Endothelial cell (in vitro differentiated cells): Measurements from ENCODE around the gene PHLDA1. TPM values are rescaled to one million over a fixed set of nuclear protein-coding genes. Genes with fewer than 3 reads are reported as not detected.

ENCODE experiments used
- DNase-seq: peaks from one replicate; pipeline ENCODE4 v3.0.0; 2021; ENCODE audit warnings: low spot score
- H3K27ac Mint-ChIP-seq: one replicate; pipeline ENCODE4 v1.8.0; 2021; ENCODE audit warnings: mixed read lengths, inconsistent platforms; ENCODE audit not compliant: unreplicated experiment
- H3K27me3 Mint-ChIP-seq: one replicate; pipeline ENCODE4 v1.8.0; 2021; ENCODE audit warnings: mild to moderate bottlenecking, moderate library complexity, mixed read lengths, inconsistent platforms; ENCODE audit not compliant: unreplicated experiment
- H3K36me3 Mint-ChIP-seq: one replicate; pipeline ENCODE4 v1.8.0; 2021; ENCODE audit warnings: mild to moderate bottlenecking, low read depth, mixed read lengths, inconsistent platforms; ENCODE audit not compliant: unreplicated experiment
- H3K4me1 Mint-ChIP-seq: one replicate; pipeline ENCODE4 v1.8.0; 2021; ENCODE audit warnings: mild to moderate bottlenecking, mixed read lengths, inconsistent platforms; ENCODE audit not compliant: unreplicated experiment
- H3K4me3 Mint-ChIP-seq: one replicate; pipeline ENCODE4 v1.8.0; 2021; ENCODE audit warnings: mild to moderate bottlenecking, mixed read lengths, inconsistent platforms; ENCODE audit not compliant: unreplicated experiment
- H3K9me3 Mint-ChIP-seq: one replicate; pipeline ENCODE4 v1.8.0; 2021; ENCODE audit warnings: mixed read lengths, inconsistent platforms; ENCODE audit not compliant: unreplicated experiment
- CTCF ChIP-seq: fragments of 200-600 bp; sonication (generic); IDR thresholded peaks from one replicate; pipeline ENCODE4 v1.5.0; 2021; ENCODE audit warnings: antibody characterized with exemption; ENCODE audit not compliant: unreplicated experiment
- total RNA-seq: library from RNA; stranded (reverse); fragmentation: NEBNext Ultra II Directional; extraction: Animal tissue kit (Norgen Biotek cat#: 25700); gene quantifications from one replicate; pipeline ENCODE4 v1.2.1, GENCODE V29; 2021; ENCODE audit not compliant: unreplicated experiment

The PHLDA1 gene
- total RNA-seq, 1 donor from 2014 or later: 50.3 TPM

DNA sequence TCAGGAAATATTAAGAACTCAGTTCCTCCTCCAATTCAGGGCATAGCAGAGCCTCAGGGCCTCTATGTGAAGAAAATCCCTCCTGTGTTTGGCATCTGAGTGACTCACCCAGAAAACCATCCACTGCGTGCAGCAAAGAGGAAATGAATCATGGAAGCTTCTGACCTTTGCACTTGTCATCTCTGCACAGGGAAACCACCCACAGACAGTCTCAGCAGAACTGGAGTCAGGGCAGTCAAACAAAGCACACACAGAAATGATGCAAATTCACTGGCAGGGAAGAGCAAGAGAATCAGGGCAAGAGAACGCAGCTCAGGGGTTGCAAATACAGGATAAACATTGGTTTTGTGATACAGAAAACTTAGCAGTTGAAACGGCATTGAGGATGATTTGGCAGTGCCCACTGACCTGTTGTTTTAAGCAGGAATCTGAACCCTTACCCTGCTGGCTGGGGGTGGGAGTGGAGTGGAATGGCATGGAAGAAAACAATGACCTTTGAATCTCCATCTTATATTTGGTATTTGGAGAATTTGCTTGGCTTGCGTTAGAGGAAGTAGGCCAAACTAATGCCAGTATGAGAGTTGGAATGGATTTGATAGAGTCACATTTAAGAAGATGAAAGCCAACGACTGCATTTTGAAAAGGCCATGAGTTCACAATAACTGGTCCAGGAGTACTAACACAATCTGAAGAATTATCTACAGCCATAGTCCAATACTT lies 53.5 kb downstream of the PHLDA1 start:
- no peaks in the 10 kb centered on the region for H3K27me3 Mint-ChIP-seq
- H3K36me3 Mint-ChIP-seq: no peaks in the 10 kb centered on the region
- H3K27ac Mint-ChIP-seq: peak overlapping the region; percentile 95
- H3K9me3 Mint-ChIP-seq: no peaks in the 10 kb centered on the region
- H3K4me1 Mint-ChIP-seq: peaks cover 44% of the 10 kb centered on the region
- no peak for TF ChIP-seq CTCF
- DNase-seq: peak; percentile 50
- H3K4me3 Mint-ChIP-seq: no peak overlapping the region

DNA sequence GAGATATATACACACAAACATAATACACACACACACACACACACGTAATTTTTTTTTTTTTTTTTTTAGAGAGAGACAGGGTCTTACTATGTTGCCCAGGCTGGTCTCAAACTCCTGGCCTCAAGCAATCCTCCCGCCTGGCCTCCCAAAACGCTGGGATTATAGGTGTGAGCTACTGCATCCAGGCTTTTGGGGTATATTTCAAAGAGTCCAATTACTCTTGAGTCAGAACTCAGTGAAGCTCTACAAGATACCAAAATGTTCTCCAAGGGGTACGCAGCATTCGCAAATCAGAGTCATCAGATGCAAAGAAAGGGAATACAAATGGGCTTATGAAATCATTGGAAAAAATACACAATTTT lies 54.0 kb downstream of the PHLDA1 start:
- H3K27me3 Mint-ChIP-seq: no peaks in the 10 kb centered on the region
- no peak for TF ChIP-seq CTCF
- H3K36me3 Mint-ChIP-seq: no peaks in the 10 kb centered on the region
- peaks cover 44% of the 10 kb centered on the region for H3K4me1 Mint-ChIP-seq
- H3K27ac Mint-ChIP-seq: peak overlapping the region; percentile 95
- no peaks in the 10 kb centered on the region for H3K9me3 Mint-ChIP-seq
- no peak for DNase-seq
- H3K4me3 Mint-ChIP-seq: no peak overlapping the region

- DNase-seq: no peak
- no peak overlapping the region for H3K27ac Mint-ChIP-seq
- peaks cover 40% of the 10 kb centered on the region for H3K4me1 Mint-ChIP-seq
- H3K36me3 Mint-ChIP-seq: no peaks in the 10 kb centered on the region
- peaks cover 3% of the 10 kb centered on the region for H3K27me3 Mint-ChIP-seq
- no peak for TF ChIP-seq CTCF
- H3K9me3 Mint-ChIP-seq: no peaks in the 10 kb centered on the region
- H3K4me3 Mint-ChIP-seq: no peak overlapping the region
Observed at GRCh38 chr12:75976913-75977312, 54.7 kb downstream of the PHLDA1 start.

DNA sequence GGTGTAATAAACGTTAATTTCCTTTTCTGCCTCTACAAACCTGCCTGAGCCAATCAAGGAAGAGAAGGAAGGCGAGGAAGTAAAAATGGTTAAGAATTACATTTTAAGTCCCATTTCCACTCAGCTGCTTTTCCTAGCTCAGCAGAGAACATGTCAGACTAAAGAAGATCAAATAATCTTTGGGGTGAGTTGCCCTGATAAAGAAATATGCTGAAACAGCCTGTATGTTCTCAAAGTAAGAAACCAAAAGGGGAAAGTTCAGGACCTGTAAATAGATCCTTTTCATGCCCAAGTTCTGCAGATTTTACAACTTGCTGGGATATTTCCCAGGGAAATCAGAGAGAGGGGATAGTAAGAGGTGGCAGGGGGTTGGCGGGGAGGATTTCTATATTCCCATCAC lies 55.5 kb downstream of the PHLDA1 start:
- H3K4me1 Mint-ChIP-seq: peaks cover 35% of the 10 kb centered on the region
- no peak for TF ChIP-seq CTCF
- no peak overlapping the region for H3K4me3 Mint-ChIP-seq
- peaks cover 3% of the 10 kb centered on the region for H3K27me3 Mint-ChIP-seq
- DNase-seq: no peak
- H3K9me3 Mint-ChIP-seq: no peaks in the 10 kb centered on the region
- no peak overlapping the region for H3K27ac Mint-ChIP-seq
- H3K36me3 Mint-ChIP-seq: no peaks in the 10 kb centered on the region

GRCh38 chr12:75975702-75976101 lies 55.9 kb downstream of the PHLDA1 start:
- no peak for DNase-seq
- Mint-ChIP-seq H3K36me3 (no peaks in the 10 kb centered on the region), H3K27me3 (peaks cover 3% of the 10 kb centered on the region), H3K4me1 (peaks cover 31% of the 10 kb centered on the region), H3K9me3 (no peaks in the 10 kb centered on the region), H3K27ac (no peak overlapping the region), H3K4me3 (no peak overlapping the region)
- no peak for TF ChIP-seq CTCF

Other genes starting within 250 kb of the PHLDA1 start
- 603 TPM for gene NAP1L1, start 52.9 kb upstream of the PHLDA1 start, total RNA-seq